GM19463 (cell line): Measurements from ENCODE around the gene INSYN1.
"Not testable (repeated sequence)": the region's sequence is repeated elsewhere in the genome, so short reads cannot be mapped to it uniquely, and the experiment has no call there.

ENCODE experiments used
- ATAC-seq: cut with Tn5 transposase; IDR thresholded peaks from one replicate; pipeline ENCODE4 v1.9.1; 2021; ENCODE audit warnings: mild to moderate bottlenecking, moderate library complexity; ENCODE audit not compliant: unreplicated experiment

Gene INSYN1

GRCh38 chr15:73753250-73754130 is at the start of gene INSYN1:
Gene INSYN1 (minus strand): TSS chr15:73753351. CDS start chr15:73751130, 2,221 bp downstream.
- no peak for ATAC-seq

- no peak for ATAC-seq
Measured at GRCh38 chr15:73802431-73803041, 49.4 kb upstream of the INSYN1 start.

GRCh38 chr15:73800662-73801345 is 47.7 kb upstream of the INSYN1 start:
- ATAC-seq: no peak

- ATAC-seq: no peak
Measured at GRCh38 chr15:73799466-73799865, 46.3 kb upstream of the INSYN1 start.

- no peak for ATAC-seq
Measured at GRCh38 chr15:73797366-73798158, 44.4 kb upstream of the INSYN1 start.

GRCh38 chr15:73796331-73796831 is 43.2 kb upstream of the INSYN1 start:
- no peak for ATAC-seq

GRCh38 chr15:73794443-73795133 is 41.4 kb upstream of the INSYN1 start:
- ATAC-seq: no peak

GRCh38 chr15:73792899-73793541 is 39.9 kb upstream of the INSYN1 start:
- ATAC-seq: not testable (repeated sequence)

- no peak for ATAC-seq
Measured at GRCh38 chr15:73792415-73792814, 39.3 kb upstream of the INSYN1 start.

GRCh38 chr15:73789521-73790240 is 36.5 kb upstream of the INSYN1 start:
- ATAC-seq: no peak

- no peak for ATAC-seq
Measured at GRCh38 chr15:73787621-73788020, 34.5 kb upstream of the INSYN1 start.

GRCh38 chr15:73786538-73786937 is 33.4 kb upstream of the INSYN1 start:
- ATAC-seq: no peak

- ATAC-seq: not testable (repeated sequence)
Measured at GRCh38 chr15:73785256-73786014, 32.3 kb upstream of the INSYN1 start.

- ATAC-seq: no peak
Measured at GRCh38 chr15:73784291-73784690, 31.1 kb upstream of the INSYN1 start.

- no peak for ATAC-seq
Measured at GRCh38 chr15:73782344-73782959, 29.3 kb upstream of the INSYN1 start.

- no peak for ATAC-seq
Measured at GRCh38 chr15:73781038-73781925, 28.1 kb upstream of the INSYN1 start.

GRCh38 chr15:73779974-73780373 is 26.8 kb upstream of the INSYN1 start:
- ATAC-seq: no peak
